ENCODE measurements around the gene DMRT2.

DMRT2 gene

DNA sequence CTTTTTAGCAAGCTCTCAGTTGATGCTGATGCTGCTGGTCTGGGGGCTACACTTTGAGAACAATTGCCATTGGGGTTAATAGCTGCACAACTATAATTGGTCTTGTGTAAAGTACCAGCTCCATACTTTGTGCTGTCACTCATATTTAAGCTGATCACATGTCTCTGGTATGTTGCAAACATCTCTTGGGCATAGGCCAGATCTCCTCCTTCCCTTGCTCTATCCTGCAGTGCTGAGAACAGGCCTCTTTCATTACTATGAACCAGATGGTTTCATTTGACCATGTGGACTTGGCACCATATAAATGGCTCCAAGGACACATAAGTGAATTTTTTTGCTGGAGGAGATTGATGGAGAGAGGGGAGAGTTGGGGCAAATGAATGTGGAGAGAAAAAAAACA lies 48.4 kb downstream of the DMRT2 start:
- DNase-seq: no peak

DNA sequence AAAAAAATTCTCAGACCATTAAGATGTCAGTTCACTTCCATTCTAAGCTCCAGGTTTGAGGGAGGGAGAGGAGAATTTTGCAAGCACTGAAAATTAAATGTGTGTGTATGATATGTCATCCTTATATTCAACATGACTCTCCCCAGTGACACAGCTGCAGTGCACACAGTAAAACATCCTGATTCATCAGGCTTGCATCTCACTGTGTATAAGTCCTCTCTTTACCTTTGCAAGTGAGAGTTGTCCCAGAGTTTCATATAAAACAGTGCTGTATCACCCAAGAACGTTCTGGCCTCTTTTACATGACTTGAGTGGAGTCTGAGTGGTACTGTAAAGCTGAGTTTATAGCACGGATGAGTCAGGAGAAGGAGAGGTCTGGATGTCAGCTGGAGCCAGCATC lies 50.0 kb downstream of the DMRT2 start:
- DNase-seq: no peak

DNA sequence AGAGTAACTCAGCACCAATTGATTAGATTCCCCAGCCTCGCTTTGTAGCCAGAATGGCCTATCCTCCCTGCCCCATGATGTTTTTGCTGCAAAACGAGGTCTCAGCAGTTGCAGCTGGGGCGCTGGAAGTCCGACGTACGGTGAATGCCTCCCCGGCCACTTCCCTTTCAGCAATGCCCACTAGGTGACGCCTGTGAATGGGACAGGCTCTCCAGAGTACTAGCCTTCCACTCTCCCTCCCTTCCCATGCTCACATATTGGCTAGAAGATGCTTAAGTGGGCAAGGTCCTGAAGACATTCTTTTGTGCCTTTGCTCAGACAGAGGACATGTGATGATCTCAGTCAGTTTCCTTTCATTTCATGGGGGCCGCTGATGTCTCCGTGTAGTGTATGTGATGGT lies 50.8 kb downstream of the DMRT2 start:
- DNase-seq: no peak

DNA sequence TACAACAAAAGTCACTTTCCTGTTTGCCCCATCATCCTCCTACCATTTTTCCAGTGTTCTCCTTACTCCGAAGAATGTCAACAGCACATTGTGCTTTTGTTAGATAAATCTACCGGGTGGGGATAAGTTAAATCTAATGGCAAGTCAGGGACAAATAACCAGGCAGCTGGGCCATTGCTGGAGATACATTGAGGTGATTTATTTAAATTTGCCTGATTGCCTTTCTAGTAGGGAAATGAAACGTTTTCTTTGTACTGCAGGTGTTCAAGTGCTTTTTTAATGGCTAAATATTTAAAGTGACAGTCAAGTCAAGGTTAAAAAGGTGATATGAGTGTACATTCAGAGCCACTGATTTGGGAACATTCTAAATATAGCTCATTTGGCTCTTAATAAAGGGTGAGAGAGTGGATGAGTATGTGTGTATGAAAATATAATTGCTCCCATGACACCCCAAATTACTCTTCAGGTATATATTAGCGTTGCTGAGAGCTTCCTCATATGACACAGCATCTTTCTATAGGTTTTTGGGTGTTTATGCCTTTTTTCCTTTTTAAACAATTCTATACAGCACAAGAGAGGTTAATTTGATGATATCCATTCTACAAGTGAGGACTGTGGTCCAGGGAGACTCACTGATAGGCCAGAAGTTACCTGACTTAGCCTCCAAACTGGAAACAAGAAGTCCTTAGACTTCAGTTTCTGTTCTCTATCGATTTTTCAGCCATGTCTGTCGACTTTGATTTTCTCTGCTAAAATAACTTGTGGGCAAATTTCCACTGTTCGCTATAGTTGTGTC lies 51.9 kb downstream of the DMRT2 start:
- DNase-seq: no peak

DNA sequence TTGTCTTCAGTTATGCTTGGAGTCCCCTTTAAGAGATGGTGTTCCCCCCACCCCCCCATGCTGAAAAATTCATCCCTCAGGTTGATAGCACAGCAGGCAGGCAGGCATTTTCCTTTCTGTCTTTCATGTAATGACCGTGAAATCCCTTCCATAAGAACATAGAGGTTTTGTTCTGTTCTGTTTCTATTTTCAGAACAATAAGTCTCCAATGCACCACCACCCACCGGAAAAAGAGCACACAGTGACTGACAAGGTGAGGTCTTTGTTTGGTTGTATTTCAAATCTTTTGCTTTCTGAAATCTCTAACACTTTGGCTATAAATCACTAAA lies 52.4 kb downstream of the DMRT2 start:
- DNase-seq: no peak

Measured in GF-D8 (cell line).